GM23338 (cell line): ENCODE results near the gene PTRH1. TPM values are rescaled to one million over a fixed set of nuclear protein-coding genes. Genes with fewer than 3 reads are reported as not detected.

Experiments used
- ATAC-seq: fragments of 200-7000 bp; cut with Tn5 transposase; 3 replicates; pipeline ENCODE4 v1.9.1; 2020
- DNase-seq: peaks from one replicate; pipeline ENCODE4 v3.0.0-alpha.2; 2015; ENCODE audit warnings: low spot score
- H2AFZ ChIP-seq: fragments of 200-600 bp; sonication (generic); 2 replicates; pipeline ENCODE4 v1.8.0; 2016; ENCODE audit warnings: antibody characterized with exemption, mild to moderate bottlenecking, moderate library complexity
- H3F3A ChIP-seq: fragments of 200-600 bp; sonication (generic); replicated peaks from 2 replicates; pipeline ENCODE4 v1.8.0; 2017; ENCODE audit warnings: antibody characterized with exemption, mixed run types, low read depth
- H3K27ac ChIP-seq: fragments of 200-600 bp; sonication (generic); 2 replicates; pipeline ENCODE4 v1.6.1; 2016; ENCODE audit warnings: low read depth
- H3K27me3 ChIP-seq: fragments of 200-600 bp; sonication (generic); 2 replicates; pipeline ENCODE4 v1.8.0; 2016; ENCODE audit warnings: mild to moderate bottlenecking, mixed run types, moderate library complexity; ENCODE audit not compliant: insufficient read depth
- H3K36me3 ChIP-seq: fragments of 200-600 bp; sonication (generic); 2 replicates; pipeline ENCODE4 v1.8.0; 2016; ENCODE audit warnings: mild to moderate bottlenecking; ENCODE audit not compliant: insufficient read depth
- H3K4me1 ChIP-seq: fragments of 200-600 bp; sonication (generic); 2 replicates; pipeline ENCODE4 v1.8.0; 2016; ENCODE audit warnings: mild to moderate bottlenecking, moderate library complexity; ENCODE audit not compliant: insufficient read depth
- H3K4me2 ChIP-seq: fragments of 200-600 bp; sonication (generic); 2 replicates; pipeline ENCODE4 v1.7.1; 2017; ENCODE audit warnings: mixed run types
- H3K4me3 ChIP-seq: fragments of 200-600 bp; sonication (generic); 2 replicates; pipeline ENCODE4 v1.6.1; 2016; ENCODE audit warnings: mixed run types
- H3K79me2 ChIP-seq: fragments of 200-600 bp; sonication (generic); replicated peaks from 2 replicates; pipeline ENCODE4 v1.8.0; 2017; ENCODE audit warnings: mild to moderate bottlenecking; ENCODE audit not compliant: insufficient read depth
- H3K9me2 ChIP-seq: fragments of 200-600 bp; sonication (generic); 2 replicates; pipeline ENCODE4 v1.8.0; 2017; ENCODE audit not compliant: insufficient read depth
- H4K20me1 ChIP-seq: fragments of 200-600 bp; sonication (generic); replicated peaks from 2 replicates; pipeline ENCODE4 v1.8.0; 2017; ENCODE audit warnings: mild to moderate bottlenecking; ENCODE audit not compliant: insufficient read depth
- H3K27ac Mint-ChIP-seq: 2 replicates; pipeline ENCODE4 v1.8.0; 2020; ENCODE audit warnings: inconsistent platforms, mild to moderate bottlenecking, moderate library complexity, mixed read lengths
- H3K27me3 Mint-ChIP-seq: 3 replicates; pipeline ENCODE4 v1.8.0; 2022; ENCODE audit warnings: low read depth, mild to moderate bottlenecking, moderate library complexity, mixed read lengths, inconsistent platforms; ENCODE audit not compliant: insufficient read depth, poor library complexity
- H3K36me3 Mint-ChIP-seq: 3 replicates; pipeline ENCODE4 v1.8.0; 2021; ENCODE audit warnings: low read depth, mild to moderate bottlenecking, inconsistent platforms, moderate library complexity, mixed read lengths
- H3K4me1 Mint-ChIP-seq: 3 replicates; pipeline ENCODE4 v1.8.0; 2020; ENCODE audit warnings: mild to moderate bottlenecking, inconsistent platforms, mixed read lengths
- H3K4me3 Mint-ChIP-seq: 3 replicates; pipeline ENCODE4 v1.8.0; 2021; ENCODE audit warnings: moderate library complexity, mild to moderate bottlenecking, inconsistent platforms, mixed read lengths
- H3K9me3 Mint-ChIP-seq: 3 replicates; pipeline ENCODE4 v1.8.0; 2020; ENCODE audit warnings: moderate library complexity, mild to moderate bottlenecking, inconsistent platforms, mixed read lengths
- CREB1 ChIP-seq: fragments of 250-450 bp; sonication (Bioruptor Pico); IDR thresholded peaks from 2 replicates; pipeline ENCODE4 v1.5.0; 2020; ENCODE audit warnings: low read depth, mild to moderate bottlenecking, moderate library complexity
- EZH2 ChIP-seq: fragments of 200-600 bp; sonication (generic); IDR thresholded peaks from one replicate; pipeline ENCODE4 v1.8.0; 2017; ENCODE audit warnings: antibody characterized with exemption, mild to moderate bottlenecking, low read depth; ENCODE audit not compliant: unreplicated experiment
- JUNB ChIP-seq: IDR thresholded peaks from one replicate; pipeline ENCODE4 v1.6.1; 2016; ENCODE audit warnings: antibody characterized with exemption; ENCODE audit not compliant: unreplicated experiment
- NANOG ChIP-seq: IDR thresholded peaks from 2 replicates; pipeline ENCODE4 v1.6.1; 2016; ENCODE audit warnings: antibody characterized with exemption, borderline replicate concordance
- POLR2AphosphoS5 ChIP-seq: IDR thresholded peaks from 2 replicates; pipeline ENCODE4 v1.6.1; 2016; ENCODE audit warnings: antibody characterized with exemption, low read depth
- REST ChIP-seq: IDR thresholded peaks from one replicate; pipeline ENCODE4 v1.6.1; 2018; ENCODE audit warnings: antibody characterized with exemption; ENCODE audit not compliant: unreplicated experiment
- STAT1 ChIP-seq: IDR thresholded peaks from one replicate; pipeline ENCODE4 v1.6.1; 2016; ENCODE audit warnings: antibody characterized with exemption; ENCODE audit not compliant: unreplicated experiment
- ZNF114 ChIP-seq: fragments of 250-450 bp; sonication (Bioruptor Pico); IDR thresholded peaks from 2 replicates; pipeline ENCODE4 v1.5.0; 2020; ENCODE audit warnings: mild to moderate bottlenecking, moderate library complexity
- ZNF331 ChIP-seq: fragments of 250-450 bp; sonication (Bioruptor Pico); IDR thresholded peaks from 2 replicates; pipeline ENCODE4 v1.5.0; 2020; ENCODE audit warnings: low read depth, mild to moderate bottlenecking, moderate library complexity
- polyA plus RNA-seq: library from polyadenylated mRNA; unstranded; fragments of >200 nt; fragmentation: Nextera tagmentation; extraction: Ambion mirVana; gene quantifications from 2 replicates; pipeline ENCODE4 v1.2.1, GENCODE V29; 2016
- total RNA-seq: library from RNA; depleted of rRNA; stranded (reverse); fragments of >200 nt; shearing (Covaris generic); gene quantifications from 2 replicates; pipeline ENCODE4 v1.2.3, GENCODE V29; 2014
- TF ChIP-seq, protein P1 (sequence below): IDR thresholded peaks from 2 replicates; pipeline ENCODE4 v1.6.1; 2016; ENCODE audit warnings: antibody characterized with exemption
- TF ChIP-seq, protein P2 (sequence below), 2 experiments: fragments of 200-600 bp in 1 of 2; sonication (generic) in 1 of 2; conservative IDR thresholded peaks; 2 replicates each; pipeline versions ENCODE4 v1.5.1 to v1.6.1; 2016 to 2017; ENCODE audit warnings: antibody characterized with exemption in 2 of 2, low read depth in 2 of 2, mild to moderate bottlenecking in 2 of 2, moderate library complexity in 1 of 2

The PTRH1 gene
- total and polyA plus RNA-seq, 2 experiments from 2014 or later: 15.1 to 18.6 TPM

DNA sequence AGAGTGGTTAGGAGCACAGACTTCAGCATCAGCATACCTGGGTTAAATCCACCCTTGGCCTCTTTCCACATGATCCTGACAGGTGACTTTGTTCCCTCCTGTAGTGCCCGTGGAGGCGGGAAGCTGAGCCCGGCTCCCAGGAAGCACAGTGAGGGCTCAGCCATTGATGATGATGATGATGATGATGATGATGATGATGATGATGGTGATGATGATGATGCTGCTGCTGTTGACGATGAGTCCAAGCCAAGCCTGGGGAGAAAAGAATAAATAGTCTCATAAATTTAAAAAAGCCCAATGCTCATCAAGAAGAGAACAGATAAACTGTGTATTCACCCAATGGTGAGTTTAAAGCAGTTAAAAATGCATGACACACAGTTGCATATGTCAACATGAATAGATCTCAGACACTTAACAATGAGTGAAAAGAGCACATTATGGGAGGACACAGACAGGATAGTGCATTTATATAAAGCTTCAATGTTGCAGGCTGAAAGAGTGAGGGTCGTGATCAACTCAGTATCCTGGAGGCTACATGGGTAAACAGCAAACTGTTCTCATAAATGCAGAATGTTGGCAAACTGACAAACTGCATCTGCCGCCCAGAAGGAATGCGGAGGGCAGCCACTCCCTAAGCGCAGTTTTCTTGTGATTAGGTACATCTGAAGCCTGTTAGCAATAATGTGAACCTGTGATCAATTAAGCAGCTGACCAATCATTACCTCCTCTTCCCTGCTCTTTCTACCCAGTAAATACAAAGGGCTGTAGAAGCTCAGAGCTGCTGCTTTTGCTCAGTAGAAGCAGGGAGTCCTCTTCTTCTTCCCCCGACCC lies 20.4 kb downstream of the PTRH1 start:
- H3K9me3 Mint-ChIP-seq: no peaks in the 10 kb centered on the region; the same call in 1 of the 3 replicates
- H3K79me2 ChIP-seq: no peaks in the 10 kb centered on the region
- DNase-seq: no peak

More for the DNA sequence above, 20.4 kb downstream of the PTRH1 start:
- H3K27me3 ChIP-seq: no peaks in the 10 kb centered on the region
- Mint-ChIP-seq H3K4me3 (no peak overlapping the region), H3K27ac (no peak overlapping the region), H3K36me3 (peaks cover 9% of the 10 kb centered on the region), H3K27me3 (peaks cover 9% of the 10 kb centered on the region), H3K4me1 (peaks cover 2% of the 10 kb centered on the region; the same call in 1 of the 3 replicates)
- H3K27ac ChIP-seq: no peak overlapping the region
- no peak overlapping the region for H2AFZ ChIP-seq
- H3F3A ChIP-seq: no peaks in the 10 kb centered on the region; the same call in 1 of the 2 replicates
- TF ChIP-seq, protein P1, sequence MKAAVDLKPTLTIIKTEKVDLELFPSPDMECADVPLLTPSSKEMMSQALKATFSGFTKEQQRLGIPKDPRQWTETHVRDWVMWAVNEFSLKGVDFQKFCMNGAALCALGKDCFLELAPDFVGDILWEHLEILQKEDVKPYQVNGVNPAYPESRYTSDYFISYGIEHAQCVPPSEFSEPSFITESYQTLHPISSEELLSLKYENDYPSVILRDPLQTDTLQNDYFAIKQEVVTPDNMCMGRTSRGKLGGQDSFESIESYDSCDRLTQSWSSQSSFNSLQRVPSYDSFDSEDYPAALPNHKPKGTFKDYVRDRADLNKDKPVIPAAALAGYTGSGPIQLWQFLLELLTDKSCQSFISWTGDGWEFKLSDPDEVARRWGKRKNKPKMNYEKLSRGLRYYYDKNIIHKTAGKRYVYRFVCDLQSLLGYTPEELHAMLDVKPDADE: no peak
- TF ChIP-seq JUNB (no peak), NANOG (no peak), ZNF114 (CRISPR knock-in tag) (no peak), STAT1 (no peak), CREB1 (CRISPR knock-in tag) (no peak), ZNF331 (CRISPR knock-in tag) (no peak), POLR2AphosphoS5 (no peak), EZH2 (no peak), REST (no peak)
- TF ChIP-seq, protein P2, sequence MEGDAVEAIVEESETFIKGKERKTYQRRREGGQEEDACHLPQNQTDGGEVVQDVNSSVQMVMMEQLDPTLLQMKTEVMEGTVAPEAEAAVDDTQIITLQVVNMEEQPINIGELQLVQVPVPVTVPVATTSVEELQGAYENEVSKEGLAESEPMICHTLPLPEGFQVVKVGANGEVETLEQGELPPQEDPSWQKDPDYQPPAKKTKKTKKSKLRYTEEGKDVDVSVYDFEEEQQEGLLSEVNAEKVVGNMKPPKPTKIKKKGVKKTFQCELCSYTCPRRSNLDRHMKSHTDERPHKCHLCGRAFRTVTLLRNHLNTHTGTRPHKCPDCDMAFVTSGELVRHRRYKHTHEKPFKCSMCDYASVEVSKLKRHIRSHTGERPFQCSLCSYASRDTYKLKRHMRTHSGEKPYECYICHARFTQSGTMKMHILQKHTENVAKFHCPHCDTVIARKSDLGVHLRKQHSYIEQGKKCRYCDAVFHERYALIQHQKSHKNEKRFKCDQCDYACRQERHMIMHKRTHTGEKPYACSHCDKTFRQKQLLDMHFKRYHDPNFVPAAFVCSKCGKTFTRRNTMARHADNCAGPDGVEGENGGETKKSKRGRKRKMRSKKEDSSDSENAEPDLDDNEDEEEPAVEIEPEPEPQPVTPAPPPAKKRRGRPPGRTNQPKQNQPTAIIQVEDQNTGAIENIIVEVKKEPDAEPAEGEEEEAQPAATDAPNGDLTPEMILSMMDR (conservative IDR thresholded peaks at IDR 0.05; ENCODE audit: low read depth in 2 of 2): no peak
- H3K9me2 ChIP-seq: no peaks in the 10 kb centered on the region
- no peak for ATAC-seq
- no peaks in the 10 kb centered on the region for H3K4me1 ChIP-seq
- H3K36me3 ChIP-seq: no peaks in the 10 kb centered on the region
- H3K4me2 ChIP-seq: no peak overlapping the region
- no peak overlapping the region for H3K4me3 ChIP-seq
- no peaks in the 10 kb centered on the region for H4K20me1 ChIP-seq
